CD4-positive, alpha-beta T cell treated with Interleukin-15 for 1 hour (primary cell): ENCODE data around the gene CDC20.

Source experiments
- DNase-seq: peaks from one replicate; pipeline ENCODE4 v3.0.0-alpha.2; 2020

The CDC20 gene

DNA sequence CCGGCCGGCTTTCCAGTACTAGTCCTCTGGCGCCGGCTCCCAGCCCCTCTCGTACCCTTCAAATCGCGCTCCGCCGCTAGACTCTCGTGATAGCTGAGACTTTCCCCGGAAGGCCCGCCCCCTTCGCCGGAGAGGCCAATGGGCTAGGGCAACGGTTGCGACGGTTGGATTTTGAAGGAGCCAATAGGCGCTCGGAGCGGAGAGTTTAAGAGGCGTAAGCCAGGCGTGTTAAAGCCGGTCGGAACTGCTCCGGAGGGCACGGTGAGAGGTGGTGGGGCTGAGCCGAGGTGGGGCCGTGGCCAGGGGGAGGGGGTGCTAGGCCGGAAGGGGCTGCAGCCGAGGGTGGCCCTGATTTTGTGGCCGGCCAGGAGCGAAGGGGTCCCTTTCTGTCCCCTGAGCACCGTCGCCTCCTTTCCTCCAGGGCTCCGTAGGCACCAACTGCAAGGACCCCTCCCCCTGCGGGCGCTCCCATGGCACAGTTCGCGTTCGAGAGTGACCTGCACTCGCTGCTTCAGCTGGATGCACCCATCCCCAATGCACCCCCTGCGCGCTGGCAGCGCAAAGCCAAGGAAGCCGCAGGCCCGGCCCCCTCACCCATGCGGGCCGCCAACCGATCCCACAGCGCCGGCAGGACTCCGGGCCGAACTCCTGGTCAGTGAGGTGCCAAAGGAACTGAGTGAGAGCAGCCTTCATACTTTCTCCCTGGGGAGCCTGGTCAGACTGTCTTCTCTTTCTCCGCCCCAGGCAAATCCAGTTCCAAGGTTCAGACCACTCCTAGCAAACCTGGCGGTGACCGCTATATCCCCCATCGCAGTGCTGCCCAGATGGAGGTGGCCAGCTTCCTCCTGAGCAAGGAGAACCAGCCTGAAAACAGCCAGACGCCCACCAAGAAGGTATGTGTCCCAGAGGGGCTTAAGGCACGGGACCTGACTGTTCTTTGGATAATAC is at the start of gene CDC20:
TSS of gene CDC20 (plus strand) at position 236 of the 948 bp plus-strand sequence. CDS start at position 471, 235 bp downstream.
- DNase-seq = peak; percentile 94

- DNase-seq = no peak
These were observed 49.3 kb upstream of the CDC20 start for GRCh38 chr1:43309405-43310025.

DNA sequence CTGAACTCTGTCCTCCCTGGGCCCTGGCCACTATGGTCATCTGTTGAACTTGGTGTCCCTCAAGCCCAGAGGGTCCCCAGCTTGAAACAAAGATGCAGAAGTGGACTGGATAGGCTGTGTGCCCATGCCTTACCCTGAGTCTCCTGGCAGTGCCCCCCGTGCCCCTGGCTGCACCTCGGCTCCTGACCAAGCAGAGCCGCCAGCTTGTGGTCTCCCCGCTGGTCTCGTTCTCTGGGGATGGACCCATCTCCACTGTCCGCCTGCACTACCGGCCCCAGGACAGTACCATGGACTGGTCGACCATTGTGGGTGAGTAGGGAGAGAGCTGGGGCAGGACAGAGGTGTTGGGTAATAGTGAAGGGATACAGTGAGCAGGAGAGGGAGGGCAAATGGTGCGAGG is 47.3 kb upstream of the CDC20 start:
- DNase-seq = no peak

DNA sequence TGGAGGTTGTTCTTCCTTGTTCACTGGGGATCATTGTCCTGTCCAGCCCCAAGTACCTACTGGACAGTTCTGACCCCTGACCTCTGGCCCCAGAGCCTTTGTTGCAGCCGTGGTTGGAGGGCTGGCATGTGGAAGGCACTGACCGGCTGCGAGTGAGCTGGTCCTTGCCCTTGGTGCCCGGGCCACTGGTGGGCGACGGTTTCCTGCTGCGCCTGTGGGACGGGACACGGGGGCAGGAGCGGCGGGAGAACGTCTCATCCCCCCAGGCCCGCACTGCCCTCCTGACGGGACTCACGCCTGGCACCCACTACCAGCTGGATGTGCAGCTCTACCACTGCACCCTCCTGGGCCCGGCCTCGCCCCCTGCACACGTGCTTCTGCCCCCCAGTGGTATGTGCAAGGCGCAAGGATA is 46.6 kb upstream of the CDC20 start:
- no peak for DNase-seq

DNA sequence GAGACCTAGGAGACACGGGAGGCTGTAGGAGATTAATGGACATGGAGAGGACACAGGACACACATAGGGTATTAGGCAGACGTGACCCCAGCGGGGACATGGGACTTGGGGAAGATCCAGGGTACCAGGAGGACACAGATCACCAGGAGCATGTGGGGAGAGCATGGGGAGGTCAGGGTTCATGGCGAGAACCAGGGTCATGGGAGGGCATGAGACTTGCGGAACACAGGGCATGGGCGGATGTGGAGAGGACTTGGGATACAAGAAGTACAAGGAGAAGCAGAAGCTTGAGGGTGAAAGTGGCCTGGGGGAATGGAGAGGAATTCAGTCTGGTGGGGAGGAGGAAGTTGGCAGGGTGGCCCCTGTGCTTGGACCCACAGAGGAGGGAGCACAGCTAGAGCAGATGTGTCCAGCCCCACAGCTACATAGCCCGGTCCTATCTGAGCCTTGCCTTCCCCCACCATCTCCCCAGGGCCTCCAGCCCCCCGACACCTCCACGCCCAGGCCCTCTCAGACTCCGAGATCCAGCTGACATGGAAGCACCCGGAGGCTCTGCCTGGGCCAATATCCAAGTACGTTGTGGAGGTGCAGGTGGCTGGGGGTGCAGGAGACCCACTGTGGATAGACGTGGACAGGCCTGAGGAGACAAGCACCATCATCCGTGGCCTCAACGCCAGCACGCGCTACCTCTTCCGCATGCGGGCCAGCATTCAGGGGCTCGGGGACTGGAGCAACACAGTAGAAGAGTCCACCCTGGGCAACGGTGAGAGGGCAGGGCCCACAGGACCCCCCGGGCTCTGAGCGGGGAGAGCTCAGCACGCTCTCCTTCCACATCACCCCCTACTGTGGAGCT is 45.9 kb upstream of the CDC20 start:
- no peak for DNase-seq

DNA sequence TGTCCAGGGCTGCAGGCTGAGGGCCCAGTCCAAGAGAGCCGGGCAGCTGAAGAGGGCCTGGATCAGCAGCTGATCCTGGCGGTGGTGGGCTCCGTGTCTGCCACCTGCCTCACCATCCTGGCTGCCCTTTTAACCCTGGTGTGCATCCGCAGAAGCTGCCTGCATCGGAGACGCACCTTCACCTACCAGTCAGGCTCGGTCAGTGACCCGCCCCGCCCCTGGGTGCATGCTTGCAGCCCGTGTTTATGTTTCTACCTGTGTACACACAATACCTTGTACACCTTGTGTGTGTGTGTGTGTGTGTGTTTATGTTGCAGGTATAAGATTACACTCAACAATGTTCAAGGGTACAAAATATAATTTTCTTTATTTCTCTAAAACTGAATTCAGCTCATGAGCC is 45.0 kb upstream of the CDC20 start:
- DNase-seq = no peak

- DNase-seq = no peak
These were observed 44.5 kb upstream of the CDC20 start for GRCh38 chr1:43314233-43314632.

- DNase-seq = no peak
These were observed 43.3 kb upstream of the CDC20 start for GRCh38 chr1:43315481-43315880.

DNA sequence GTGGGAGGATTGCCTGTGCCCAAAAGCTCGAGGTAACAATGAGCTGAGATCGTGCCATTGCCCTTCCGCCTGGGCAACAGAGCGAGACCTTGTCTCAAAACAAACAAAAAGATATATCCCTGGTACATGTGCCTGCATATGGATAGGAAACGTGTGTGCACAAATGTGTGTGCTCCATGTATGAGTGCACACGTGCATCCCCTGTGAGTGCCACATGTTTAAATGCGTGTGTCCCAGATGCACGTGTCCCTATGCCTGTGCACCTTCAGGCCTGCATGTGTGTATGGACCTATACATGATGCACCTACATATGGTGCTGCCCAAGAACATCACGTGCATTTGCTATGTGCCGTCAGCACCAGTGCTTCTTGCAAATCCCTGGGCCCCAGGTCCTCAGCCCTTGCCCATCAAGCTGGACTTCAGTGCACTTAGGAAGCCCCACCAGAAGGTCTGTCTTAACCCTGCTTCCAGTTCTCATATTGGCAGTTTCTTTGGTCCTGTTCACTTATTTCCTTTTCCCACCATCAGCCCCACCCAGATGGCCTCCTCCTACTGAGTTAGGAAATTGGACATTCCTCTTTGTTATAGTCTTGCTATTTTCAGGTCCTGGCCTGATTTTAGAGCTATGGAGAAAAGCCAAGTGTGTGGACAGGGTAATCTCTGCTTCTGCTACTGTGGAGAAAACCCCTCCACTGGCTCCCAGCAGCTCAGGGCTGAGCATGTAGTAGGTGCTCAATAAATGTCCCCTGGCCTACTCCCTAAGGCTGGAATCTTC is 42.6 kb upstream of the CDC20 start:
- DNase-seq = no peak

DNA sequence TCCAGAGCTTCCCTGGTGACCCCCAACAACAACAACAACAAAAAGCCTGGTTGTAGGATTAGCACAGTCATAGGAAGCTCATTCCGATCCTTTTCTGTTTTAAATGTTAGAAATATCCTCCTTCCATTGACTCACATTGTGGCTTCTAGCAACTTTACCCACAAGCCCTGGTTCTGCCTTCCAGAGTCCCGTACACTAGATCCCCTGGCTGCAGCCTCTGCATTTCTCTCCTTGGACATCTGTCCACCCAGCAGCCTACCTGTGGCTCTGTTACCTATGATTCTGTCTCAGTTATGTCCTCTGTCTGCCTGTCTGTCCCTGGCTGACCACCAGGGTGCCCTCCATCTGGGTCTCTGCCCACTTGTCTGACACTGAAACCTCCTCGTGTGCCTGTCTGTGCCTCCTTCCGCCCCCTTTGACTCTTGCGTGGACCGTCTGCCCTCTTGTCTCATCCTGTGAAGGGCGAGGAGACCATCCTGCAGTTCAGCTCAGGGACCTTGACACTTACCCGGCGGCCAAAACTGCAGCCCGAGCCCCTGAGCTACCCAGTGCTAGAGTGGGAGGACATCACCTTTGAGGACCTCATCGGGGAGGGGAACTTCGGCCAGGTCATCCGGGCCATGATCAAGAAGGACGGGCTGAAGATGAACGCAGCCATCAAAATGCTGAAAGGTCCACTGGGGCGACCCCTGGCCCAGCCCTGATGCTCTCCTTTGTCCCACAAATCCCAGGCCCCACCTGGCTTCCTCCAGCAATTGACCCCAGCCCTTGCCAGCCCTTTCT is 41.9 kb upstream of the CDC20 start:
- no peak for DNase-seq

DNA sequence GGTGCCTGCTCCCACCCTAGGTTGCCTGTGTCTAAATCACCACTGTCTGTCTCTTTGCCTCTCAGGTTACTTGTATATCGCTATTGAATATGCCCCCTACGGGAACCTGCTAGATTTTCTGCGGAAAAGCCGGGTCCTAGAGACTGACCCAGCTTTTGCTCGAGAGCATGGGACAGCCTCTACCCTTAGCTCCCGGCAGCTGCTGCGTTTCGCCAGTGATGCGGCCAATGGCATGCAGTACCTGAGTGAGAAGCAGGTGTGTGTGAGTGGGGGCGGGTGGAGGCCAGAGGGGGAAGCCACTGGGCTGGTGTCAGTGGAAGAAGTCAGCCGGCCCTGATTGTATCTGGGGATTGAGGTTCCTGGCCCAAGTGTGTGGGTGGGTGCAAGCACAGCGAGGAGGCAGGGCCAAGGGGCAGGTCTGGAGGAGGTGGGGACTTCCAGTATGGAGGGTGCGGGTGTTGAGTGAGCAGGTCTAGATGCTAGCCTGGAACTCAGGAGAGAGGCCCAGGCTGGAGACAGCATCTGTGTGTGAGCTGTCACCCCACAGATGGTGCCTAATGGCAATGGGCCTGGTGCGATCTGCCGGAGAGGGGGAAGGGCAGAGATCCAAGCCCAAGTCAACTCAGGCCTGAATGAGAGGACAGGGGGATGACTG is 40.8 kb upstream of the CDC20 start:
- DNase-seq = no peak

DNA sequence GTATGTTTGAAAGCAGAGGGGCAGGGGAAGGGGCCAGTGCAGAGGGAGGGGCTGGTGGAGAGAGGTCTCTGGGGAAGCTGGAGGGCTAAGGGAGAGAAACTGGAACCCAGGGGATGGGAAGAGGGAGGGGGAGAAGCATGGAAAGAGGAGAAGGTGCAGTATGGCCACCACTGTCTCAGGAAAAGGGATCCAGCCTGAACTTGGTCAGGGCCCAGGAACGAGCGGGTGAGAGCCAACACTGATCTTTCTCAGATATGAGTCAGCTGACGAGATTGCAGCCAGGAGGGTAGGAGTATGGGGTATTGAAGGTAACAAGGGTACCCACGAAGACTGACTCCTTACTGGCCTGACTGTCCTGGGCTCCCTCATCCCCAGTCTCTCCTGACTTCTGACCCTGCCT is 40.0 kb upstream of the CDC20 start:
- DNase-seq = no peak

- no peak for DNase-seq
These were observed 39.5 kb upstream of the CDC20 start for GRCh38 chr1:43319288-43319687.

DNA sequence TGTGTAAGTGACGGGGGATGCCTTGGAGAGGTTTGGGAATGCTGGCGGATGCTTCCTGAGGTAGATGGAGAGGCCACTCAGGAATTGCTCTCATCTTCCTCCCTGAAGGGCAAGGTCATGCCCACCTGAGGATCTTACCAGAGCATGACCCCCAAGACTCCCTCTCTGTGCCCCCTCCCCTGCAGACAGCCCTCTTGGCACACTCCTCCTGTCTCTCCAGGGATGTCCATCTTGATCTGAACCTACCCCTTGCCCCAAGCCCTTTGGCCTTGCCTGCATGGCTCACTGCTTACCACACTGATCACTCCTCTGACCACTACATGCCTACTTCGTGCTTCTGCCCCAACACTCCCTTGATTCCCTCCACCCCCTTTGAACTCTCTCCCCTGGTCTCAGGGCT is 39.0 kb upstream of the CDC20 start:
- no peak for DNase-seq

DNA sequence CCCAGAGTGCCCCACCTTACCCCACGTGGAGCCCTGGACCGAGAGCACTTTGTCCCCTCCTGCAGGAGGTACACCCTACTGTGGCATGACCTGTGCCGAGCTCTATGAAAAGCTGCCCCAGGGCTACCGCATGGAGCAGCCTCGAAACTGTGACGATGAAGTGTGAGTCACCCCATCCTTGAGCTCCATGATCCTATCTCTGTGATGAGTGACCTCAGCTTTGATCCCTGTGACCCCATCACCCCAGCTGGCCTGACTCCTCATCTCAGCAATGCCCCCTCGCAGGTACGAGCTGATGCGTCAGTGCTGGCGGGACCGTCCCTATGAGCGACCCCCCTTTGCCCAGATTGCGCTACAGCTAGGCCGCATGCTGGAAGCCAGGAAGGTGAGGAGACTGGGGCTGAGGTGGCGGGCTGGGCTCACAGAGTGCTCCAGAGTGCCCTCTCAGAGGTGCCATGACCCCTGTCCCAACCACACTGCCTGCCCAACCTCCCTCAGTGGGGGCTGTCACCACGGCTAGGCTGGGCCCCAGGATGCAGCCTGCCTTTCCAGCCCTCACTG is 37.4 kb upstream of the CDC20 start:
- DNase-seq = no peak

DNA sequence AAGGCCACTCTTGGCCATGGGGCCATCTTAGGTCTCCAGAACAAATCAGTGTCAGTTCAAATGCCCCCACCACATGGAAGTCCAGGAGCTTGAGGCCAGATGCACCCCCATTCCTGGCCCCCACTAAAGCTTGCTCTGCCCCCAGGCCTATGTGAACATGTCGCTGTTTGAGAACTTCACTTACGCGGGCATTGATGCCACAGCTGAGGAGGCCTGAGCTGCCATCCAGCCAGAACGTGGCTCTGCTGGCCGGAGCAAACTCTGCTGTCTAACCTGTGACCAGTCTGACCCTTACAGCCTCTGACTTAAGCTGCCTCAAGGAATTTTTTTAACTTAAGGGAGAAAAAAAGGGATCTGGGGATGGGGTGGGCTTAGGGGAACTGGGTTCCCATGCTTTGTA is 36.3 kb upstream of the CDC20 start:
- no peak for DNase-seq

DNA sequence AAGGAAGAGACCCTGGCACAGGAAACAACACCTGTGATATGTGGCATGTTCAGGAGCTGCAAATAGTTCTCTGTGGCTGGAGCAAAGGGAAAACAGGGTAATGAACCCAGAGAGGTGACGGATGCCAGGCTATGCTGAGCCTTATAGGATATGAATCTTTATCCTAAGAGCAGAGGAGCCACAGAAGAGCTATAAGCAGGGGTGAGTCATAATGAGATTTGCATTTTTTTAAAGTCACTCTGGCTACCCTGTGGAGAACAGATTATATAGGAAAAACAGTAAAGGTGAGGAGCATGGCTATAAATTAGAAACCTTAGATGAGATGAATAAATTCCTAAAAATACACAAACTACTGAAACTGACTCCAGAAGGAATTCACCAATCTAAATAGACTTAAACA is 34.0 kb upstream of the CDC20 start:
- no peak for DNase-seq

GRCh38 chr1:43325381-43325780 is 33.4 kb upstream of the CDC20 start:
- no peak for DNase-seq

- no peak for DNase-seq
These were observed 31.1 kb upstream of the CDC20 start for GRCh38 chr1:43327549-43328292.
